ENCODE data around the gene MSMO1. TPM values are rescaled to one million over a fixed set of nuclear protein-coding genes. Genes with fewer than 3 reads are reported as not detected.

MSMO1 gene
- total RNA-seq, 1 donor from 2014 or later, result 43.5 TPM

DNA sequence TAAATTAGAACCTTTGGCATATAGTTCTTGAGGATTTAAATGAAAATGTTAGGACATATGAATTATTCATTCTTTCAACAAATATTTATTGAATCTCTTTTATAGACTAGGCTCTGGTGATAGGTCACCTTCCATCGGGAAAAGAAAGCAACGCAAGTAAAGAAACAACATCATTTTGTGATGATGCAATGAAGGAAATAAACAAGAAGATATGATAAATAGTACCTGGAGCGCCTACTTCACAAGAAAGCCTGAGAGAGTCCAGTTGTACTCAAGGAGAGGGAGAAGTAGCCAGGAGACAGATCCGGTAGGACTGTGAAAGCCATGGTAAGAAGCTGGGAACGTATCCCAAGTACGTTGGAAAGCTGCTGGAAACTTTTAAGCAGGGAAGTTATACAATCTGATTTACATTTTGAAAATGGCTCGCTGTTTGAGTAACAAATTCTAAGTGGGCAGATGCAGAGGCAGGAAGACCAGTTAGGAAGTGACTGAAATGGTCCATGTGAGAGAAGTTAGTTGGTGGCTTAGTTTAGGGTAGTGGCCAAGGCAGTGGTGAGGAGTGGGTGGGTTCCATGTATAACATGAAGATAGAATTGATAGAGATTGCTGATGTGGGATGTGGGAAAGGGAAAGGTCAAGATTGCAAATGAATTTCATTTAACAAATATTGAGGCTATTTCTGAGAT is 33.7 kb downstream of the MSMO1 start:
- no peak for DNase-seq (ENCODE audit: extremely low spot score in 2 of 2)
- H3K27ac ChIP-seq, result no peak overlapping the region
- H3K27me3 ChIP-seq, result no peaks in the 10 kb centered on the region
- no peaks in the 10 kb centered on the region for H3K36me3 ChIP-seq
- intact Hi-C loops (cut with DNase I), result no loop called here
- H3K4me1 ChIP-seq, result no peaks in the 10 kb centered on the region
- TF ChIP-seq POLR2AphosphoS5 (IDR thresholded peaks at IDR 0.05; ENCODE audit: insufficient read depth in 1 of 2, low read depth in 1 of 2), result no peak
- TF ChIP-seq, protein P1, sequence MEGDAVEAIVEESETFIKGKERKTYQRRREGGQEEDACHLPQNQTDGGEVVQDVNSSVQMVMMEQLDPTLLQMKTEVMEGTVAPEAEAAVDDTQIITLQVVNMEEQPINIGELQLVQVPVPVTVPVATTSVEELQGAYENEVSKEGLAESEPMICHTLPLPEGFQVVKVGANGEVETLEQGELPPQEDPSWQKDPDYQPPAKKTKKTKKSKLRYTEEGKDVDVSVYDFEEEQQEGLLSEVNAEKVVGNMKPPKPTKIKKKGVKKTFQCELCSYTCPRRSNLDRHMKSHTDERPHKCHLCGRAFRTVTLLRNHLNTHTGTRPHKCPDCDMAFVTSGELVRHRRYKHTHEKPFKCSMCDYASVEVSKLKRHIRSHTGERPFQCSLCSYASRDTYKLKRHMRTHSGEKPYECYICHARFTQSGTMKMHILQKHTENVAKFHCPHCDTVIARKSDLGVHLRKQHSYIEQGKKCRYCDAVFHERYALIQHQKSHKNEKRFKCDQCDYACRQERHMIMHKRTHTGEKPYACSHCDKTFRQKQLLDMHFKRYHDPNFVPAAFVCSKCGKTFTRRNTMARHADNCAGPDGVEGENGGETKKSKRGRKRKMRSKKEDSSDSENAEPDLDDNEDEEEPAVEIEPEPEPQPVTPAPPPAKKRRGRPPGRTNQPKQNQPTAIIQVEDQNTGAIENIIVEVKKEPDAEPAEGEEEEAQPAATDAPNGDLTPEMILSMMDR (IDR thresholded peaks at IDR 0.05), result no peak
- H3K9me3 ChIP-seq, result no peaks in the 10 kb centered on the region
- H3K4me3 ChIP-seq, result no peak overlapping the region

DNA sequence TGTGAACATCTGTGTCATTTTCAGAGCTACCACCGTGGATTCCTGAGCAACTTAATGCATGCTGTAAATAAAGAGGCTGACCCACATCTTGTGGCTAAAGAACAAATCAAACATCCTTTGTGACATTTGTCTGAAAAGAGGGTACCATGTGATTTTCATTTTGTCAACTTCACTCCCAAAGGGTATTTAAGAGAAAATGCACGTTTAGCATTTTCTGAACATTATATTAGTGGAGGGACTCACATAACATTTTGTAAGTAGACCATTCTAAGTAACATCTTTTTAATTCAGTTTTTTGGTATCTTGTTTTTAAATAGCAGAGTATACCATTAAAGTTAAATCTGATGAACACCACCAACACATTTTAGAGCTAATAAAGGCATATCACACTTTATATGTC is 34.3 kb downstream of the MSMO1 start:
- Histone ChIP-seq H3K9me3 (no peaks in the 10 kb centered on the region), H3K27ac (no peak overlapping the region), H3K27me3 (no peaks in the 10 kb centered on the region), H3K36me3 (no peaks in the 10 kb centered on the region), H3K4me1 (no peaks in the 10 kb centered on the region), H3K4me3 (no peak overlapping the region)
- TF ChIP-seq POLR2A (IDR thresholded peaks at IDR 0.05) (no peak), POLR2AphosphoS5 (IDR thresholded peaks at IDR 0.05; ENCODE audit: insufficient read depth in 1 of 2, low read depth in 1 of 2) (no peak)
- TF ChIP-seq, protein P1 (IDR thresholded peaks at IDR 0.05), result no peak
- no peak for DNase-seq (ENCODE audit: extremely low spot score in 2 of 2)
- intact Hi-C loops (cut with DNase I), result no loop called here

DNA sequence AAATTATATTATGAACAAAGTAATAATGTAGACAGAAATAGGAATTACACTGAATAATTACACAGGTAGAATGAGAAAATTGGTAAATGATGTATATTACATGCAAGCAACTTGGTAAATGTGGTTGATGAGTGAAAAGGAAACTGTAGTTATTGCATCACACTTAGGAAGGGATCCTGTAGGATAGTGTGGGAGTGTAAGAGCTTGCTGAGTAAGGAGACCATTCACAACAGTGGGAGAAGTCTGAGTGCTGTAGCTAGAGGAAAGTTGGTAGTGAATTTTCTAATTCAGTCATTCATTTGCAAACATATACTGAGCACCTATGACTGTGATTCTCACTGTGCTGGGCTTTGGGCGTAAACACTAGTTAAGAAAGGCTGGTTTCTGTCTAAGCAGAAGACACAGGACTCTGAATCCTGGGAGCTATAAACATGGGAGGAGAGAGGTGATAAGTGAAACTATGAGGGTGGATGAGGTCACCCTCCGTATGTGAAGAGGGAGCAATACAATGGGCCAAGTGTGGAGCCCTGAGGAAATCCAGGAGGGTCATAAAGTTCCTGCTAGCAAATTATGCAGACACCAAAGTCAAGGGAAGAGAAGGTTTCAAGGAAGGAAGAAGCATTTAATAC is 37.1 kb downstream of the MSMO1 start:
- TF ChIP-seq POLR2AphosphoS5 (IDR thresholded peaks at IDR 0.05; ENCODE audit: insufficient read depth in 1 of 2, low read depth in 1 of 2), result no peak
- TF ChIP-seq, protein P1 (IDR thresholded peaks at IDR 0.05), result no peak
- TF ChIP-seq POLR2A (IDR thresholded peaks at IDR 0.05), result no peak
- DNase-seq (ENCODE audit: extremely low spot score in 2 of 2), result no peak
- Histone ChIP-seq H3K27ac (no peak overlapping the region), H3K4me3 (no peak overlapping the region), H3K27me3 (no peaks in the 10 kb centered on the region), H3K4me1 (no peaks in the 10 kb centered on the region), H3K36me3 (no peaks in the 10 kb centered on the region), H3K9me3 (no peaks in the 10 kb centered on the region)
- intact Hi-C loops (cut with DNase I), result no loop called here

DNA sequence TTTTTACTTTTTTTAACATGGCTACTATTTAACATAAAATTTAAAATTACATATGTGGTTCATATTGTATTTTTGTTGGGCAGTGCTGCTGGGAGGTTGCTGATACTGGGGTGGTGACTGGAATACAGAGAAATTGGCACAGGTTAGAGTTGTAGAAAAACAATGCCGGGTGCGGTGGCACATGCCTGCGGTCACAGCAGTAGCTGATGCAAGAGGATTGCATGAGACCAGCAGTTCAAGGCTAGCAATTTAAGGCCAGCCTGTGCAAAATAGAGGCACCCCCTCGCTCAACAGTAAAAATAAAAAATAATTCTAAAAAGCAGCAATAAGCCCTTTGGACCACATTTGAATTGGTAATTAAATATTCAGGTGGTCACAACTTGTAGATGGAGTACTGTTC is 39.6 kb downstream of the MSMO1 start:
- Histone ChIP-seq H3K27me3 (no peaks in the 10 kb centered on the region), H3K36me3 (no peaks in the 10 kb centered on the region), H3K4me1 (no peaks in the 10 kb centered on the region), H3K4me3 (no peak overlapping the region), H3K27ac (no peak overlapping the region), H3K9me3 (no peaks in the 10 kb centered on the region)
- intact Hi-C loops (cut with DNase I), result no loop called here
- TF ChIP-seq POLR2A (IDR thresholded peaks at IDR 0.05), result no peak
- no peak for DNase-seq (ENCODE audit: extremely low spot score in 2 of 2)

DNA sequence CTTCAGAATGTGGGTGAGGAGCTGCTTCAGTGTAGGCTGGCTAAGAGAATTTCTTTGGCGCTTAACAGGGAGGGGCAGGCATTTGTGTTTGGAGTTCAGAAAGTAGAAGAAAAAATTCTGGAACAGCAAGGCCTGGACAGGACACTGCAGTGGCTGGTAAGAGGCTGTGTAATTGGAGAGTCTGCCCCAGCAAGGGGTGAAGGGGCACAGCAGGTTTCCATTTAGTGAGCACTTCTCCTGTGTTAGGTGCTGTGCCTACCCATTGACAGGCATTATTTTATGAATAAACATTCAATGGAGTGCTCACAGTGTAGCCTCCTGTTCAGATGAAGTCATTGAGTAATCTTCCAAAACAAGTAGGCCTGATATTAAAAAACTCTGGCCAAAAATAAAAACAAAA is 40.6 kb downstream of the MSMO1 start:
- intact Hi-C loops (cut with DNase I), result no loop called here
- no peak overlapping the region for H3K4me3 ChIP-seq
- H3K9me3 ChIP-seq, result no peaks in the 10 kb centered on the region
- DNase-seq (ENCODE audit: extremely low spot score in 2 of 2), result no peak
- no peaks in the 10 kb centered on the region for H3K4me1 ChIP-seq
- H3K27me3 ChIP-seq, result no peaks in the 10 kb centered on the region
- no peaks in the 10 kb centered on the region for H3K36me3 ChIP-seq
- H3K27ac ChIP-seq, result no peak overlapping the region
- no peak for TF ChIP-seq POLR2A (IDR thresholded peaks at IDR 0.05)
- TF ChIP-seq POLR2AphosphoS5 (IDR thresholded peaks at IDR 0.05; ENCODE audit: insufficient read depth in 1 of 2, low read depth in 1 of 2), result no peak
- TF ChIP-seq, protein P1 (IDR thresholded peaks at IDR 0.05), result no peak

Measured in vagina (tissue), 2 donors.